ENCODE data around the gene LAMA3.

DNA sequence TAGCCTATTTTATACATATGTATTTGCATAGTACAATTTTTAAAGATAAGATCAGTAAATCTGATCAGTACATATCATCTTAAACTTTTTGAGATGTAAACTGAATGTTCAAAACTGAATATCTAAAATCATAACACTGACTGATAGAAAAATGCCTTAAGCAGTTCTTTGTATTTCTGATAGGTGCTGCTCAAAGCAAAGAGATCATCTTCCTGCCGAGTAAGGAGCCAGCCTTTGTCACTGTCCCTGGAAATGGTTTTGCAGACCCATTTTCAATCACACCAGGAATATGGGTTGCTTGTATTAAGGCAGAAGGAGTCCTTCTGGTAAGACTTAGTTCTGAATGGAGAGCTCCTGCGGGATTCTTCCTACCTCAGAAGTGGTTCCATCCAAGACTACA is 135.0 kb downstream of the LAMA3 start:
- no peak for TF ChIP-seq ZNF274 (IDR thresholded peaks at IDR 0.05; ENCODE audit: low read depth, low read length)
- TF ChIP-seq YY1 (IDR thresholded peaks at IDR 0.05; ENCODE audit: insufficient read depth, insufficient read length) = no peak
